Stimulated activated CD4-positive, alpha-beta T cell treated with anti-CD3 and anti-CD28 coated beads, Interleukin-2, amount 100 ng/mL, for 4 hours (primary cell): Measurements from ENCODE around the gene MPV17.
A peak's percentile ranks its signal among the peaks of the same experiment; 100 is the strongest.
"Not testable (repeated sequence)": the region's sequence is repeated elsewhere in the genome, so short reads cannot be mapped to it uniquely, and the experiment has no call there.

Experiments
- DNase-seq: peaks from one replicate; pipeline ENCODE4 v3.0.0-alpha.2; 2020; ENCODE audit warnings: low read depth

Gene MPV17

GRCh38 chr2:27322301-27322765, 564 bp downstream of the MPV17 start:
- DNase-seq: no peak

GRCh38 chr2:27320958-27321543, 1.8 kb downstream of the MPV17 start:
- no peak for DNase-seq

- not testable (repeated sequence) for DNase-seq
Measured at GRCh38 chr2:27319839-27320238, 3.1 kb downstream of the MPV17 start.

GRCh38 chr2:27316655-27317412, 6.1 kb downstream of the MPV17 start:
- no peak for DNase-seq

- DNase-seq: no peak
Measured at GRCh38 chr2:27315122-27315521, 7.8 kb downstream of the MPV17 start.

GRCh38 chr2:27314709-27315108, 8.2 kb downstream of the MPV17 start:
- DNase-seq: no peak

GRCh38 chr2:27313882-27314645, 8.8 kb downstream of the MPV17 start:
- DNase-seq: no peak

GRCh38 chr2:27312152-27312551, 10.7 kb downstream of the MPV17 start:
- DNase-seq: no peak

- no peak for DNase-seq
Measured at GRCh38 chr2:27309651-27310050, 13.2 kb downstream of the MPV17 start.

- DNase-seq: no peak
Measured at GRCh38 chr2:27308359-27308881, 14.5 kb downstream of the MPV17 start, which contains the start of gene UCN. UCN (minus strand) TSS chr2:27308445; CDS start chr2:27307895, 550 bp downstream.

GRCh38 chr2:27307545-27308358, 15.1 kb downstream of the MPV17 start:
- DNase-seq: no peak

- DNase-seq: no peak
Measured at GRCh38 chr2:27307287-27307544, 15.7 kb downstream of the MPV17 start.

- DNase-seq: peak; percentile 33
Measured at GRCh38 chr2:27306573-27307286, 16.2 kb downstream of the MPV17 start.

- DNase-seq: no peak
Measured at GRCh38 chr2:27306136-27306535, 16.8 kb downstream of the MPV17 start.

GRCh38 chr2:27305516-27305915, 17.4 kb downstream of the MPV17 start:
- DNase-seq: no peak

- no peak for DNase-seq
Measured at GRCh38 chr2:27304488-27305240, 18.2 kb downstream of the MPV17 start.

GRCh38 chr2:27303093-27304025, 19.5 kb downstream of the MPV17 start:
- no peak for DNase-seq

GRCh38 chr2:27300606-27301005, 22.3 kb downstream of the MPV17 start:
- DNase-seq: not testable (repeated sequence)

- no peak for DNase-seq
Measured at GRCh38 chr2:27298391-27299080, 24.4 kb downstream of the MPV17 start.
